IMR-90 (cell line): ENCODE results near the gene KLHDC7B. TPM values are rescaled to one million over a fixed set of nuclear protein-coding genes. Genes with fewer than 3 reads are reported as not detected.

Source experiments
- ATAC-seq: fragments of 200-7000 bp; cut with Tn5 transposase; 2 replicates; pipeline ENCODE4 v1.9.1; 2020; ENCODE audit warnings: low read depth, mild to moderate bottlenecking, moderate library complexity
- BruUV-seq: library from RNA; stranded (reverse); fragments of 400-500 nt; replicated peaks from 2 replicates; lab custom pipeline; 2021; lab: Mats Ljungman, UMichigan
- CTCF ChIA-PET: fragments of 300-600 bp; formaldehyde crosslinking; extraction: SDS; loops from one replicate; lab custom pipeline; 2021; ENCODE audit warnings: antibody characterized with exemption; lab: Yijun Ruan, JAX
- POLR2A ChIA-PET: fragments of 300-600 bp; sonication (Branson Sonifier 250); formaldehyde crosslinking; loops from one replicate; lab custom pipeline; 2022; ENCODE audit warnings: antibody characterized with exemption; ENCODE audit not compliant: unreplicated experiment; lab: Charles Lee
- DNase-seq: peaks from one replicate; pipeline ENCODE4 v3.0.0; 2013
- H2AFZ ChIP-seq: replicated peaks from 2 replicates; pipeline ENCODE3; 2013; ENCODE audit warnings: low read length, mild to moderate bottlenecking; ENCODE audit not compliant: poor library complexity
- H2AK5ac ChIP-seq: 2 replicates; pipeline ENCODE4 v1.6.1; 2013; ENCODE audit warnings: low read depth, low read length, inconsistent platforms
- H2AK9ac ChIP-seq: replicated peaks from 2 replicates; pipeline ENCODE3; 2013; ENCODE audit warnings: mild to moderate bottlenecking, low read depth, low read length, moderate library complexity; ENCODE audit not compliant: poor library complexity
- H2BK120ac ChIP-seq: 2 replicates; pipeline ENCODE4 v1.6.1; 2013; ENCODE audit warnings: low read depth, low read length, inconsistent platforms
- H2BK15ac ChIP-seq: 3 replicates; pipeline ENCODE4 v1.6.1; 2013; ENCODE audit warnings: low read depth, low read length, inconsistent platforms
- H2BK20ac ChIP-seq: 2 replicates; pipeline ENCODE4 v1.6.1; 2013; ENCODE audit warnings: low read depth, mild to moderate bottlenecking, inconsistent platforms, low read length, moderate library complexity
- H2BK5ac ChIP-seq: 2 replicates; pipeline ENCODE4 v1.6.1; 2013; ENCODE audit warnings: mild to moderate bottlenecking, low read depth, low read length, inconsistent platforms; ENCODE audit not compliant: poor library complexity, severe bottlenecking
- H3K14ac ChIP-seq: replicated peaks from 2 replicates; pipeline ENCODE4 v1.6.1; 2013; ENCODE audit warnings: low read depth, low read length, inconsistent platforms
- H3K18ac ChIP-seq: 2 replicates; pipeline ENCODE4 v1.6.1; 2013; ENCODE audit warnings: low read depth, low read length, control low read depth
- H3K23ac ChIP-seq: 2 replicates; pipeline ENCODE4 v1.6.1; 2013; ENCODE audit warnings: low read depth, low read length, inconsistent platforms
- H3K27ac ChIP-seq: 2 replicates; pipeline ENCODE4 v1.5.1; 2013; ENCODE audit warnings: mild to moderate bottlenecking, control low read depth, low read length; ENCODE audit not compliant: insufficient read depth
- H3K27me3 ChIP-seq: 2 replicates; pipeline ENCODE4 v1.6.1; 2013; ENCODE audit warnings: low read length; ENCODE audit not compliant: control insufficient read depth, insufficient read depth
- H3K36me3 ChIP-seq: 2 replicates; pipeline ENCODE4 v1.6.1; 2013; ENCODE audit warnings: low read length, mixed read lengths; ENCODE audit not compliant: control insufficient read depth, insufficient read depth
- H3K4ac ChIP-seq: 2 replicates; pipeline ENCODE4 v1.6.1; 2013; ENCODE audit warnings: low read depth, low read length, inconsistent platforms
- H3K4me1 ChIP-seq: 2 replicates; pipeline ENCODE4 v1.6.1; 2013; ENCODE audit warnings: low read length, mixed read lengths; ENCODE audit not compliant: control insufficient read depth, insufficient read depth
- H3K4me2 ChIP-seq: 2 replicates; pipeline ENCODE4 v1.6.1; 2013; ENCODE audit warnings: low read depth, mild to moderate bottlenecking, control low read depth, low read length, moderate library complexity
- H3K4me3 ChIP-seq: 2 replicates; pipeline ENCODE4 v1.5.1; 2013; ENCODE audit warnings: low read depth, mild to moderate bottlenecking, control low read depth, low read length, moderate library complexity; ENCODE audit not compliant: insufficient read depth
- H3K56ac ChIP-seq: 2 replicates; pipeline ENCODE4 v1.6.1; 2013; ENCODE audit warnings: low read length, inconsistent platforms; ENCODE audit not compliant: insufficient read depth; ENCODE audit errors: extremely low read depth
- H3K79me1 ChIP-seq, 2 experiments: 2 replicates each; pipeline ENCODE4 v1.6.1; 2013; ENCODE audit warnings: low read length in 2 of 2, inconsistent platforms in 1 of 2, low read depth in 1 of 2
- H3K9ac ChIP-seq: 2 replicates; pipeline ENCODE4 v1.6.1; 2013; ENCODE audit warnings: low read depth, low read length, control low read depth
- H3K9me1 ChIP-seq: 2 replicates; pipeline ENCODE4 v1.6.1; 2013; ENCODE audit warnings: low read length, inconsistent platforms; ENCODE audit not compliant: insufficient read depth
- H3K9me3 ChIP-seq: 2 replicates; pipeline ENCODE4 v1.6.1; 2013; ENCODE audit warnings: low read length; ENCODE audit not compliant: control insufficient read depth, insufficient read depth
- H4K20me1 ChIP-seq: 2 replicates; pipeline ENCODE4 v1.6.1; 2013; ENCODE audit warnings: low read length, inconsistent platforms; ENCODE audit not compliant: insufficient read depth
- H4K5ac ChIP-seq: 2 replicates; pipeline ENCODE4 v1.6.1; 2013; ENCODE audit warnings: mild to moderate bottlenecking, low read depth, low read length, control low read depth
- H4K8ac ChIP-seq, 2 experiments: 2 replicates each; pipeline ENCODE4 v1.6.1; 2013; ENCODE audit warnings: low read depth in 2 of 2, low read length in 2 of 2, control low read depth in 1 of 2, inconsistent platforms in 1 of 2
- H4K91ac ChIP-seq: 2 replicates; pipeline ENCODE4 v1.6.1; 2013; ENCODE audit warnings: low read depth, low read length, inconsistent platforms; ENCODE audit not compliant: insufficient read depth
- BHLHE40 ChIP-seq: fragments of 150-350 bp; IDR thresholded peaks from 2 replicates; pipeline ENCODE4 v1.6.1; 2016; ENCODE audit warnings: mild to moderate bottlenecking, low read depth, low read length
- CHD1 ChIP-seq: IDR thresholded peaks from 2 replicates; pipeline ENCODE4 v1.6.1; 2012; ENCODE audit warnings: low read depth, low read length, improper control_type of control experiment
- CTCF ChIP-seq: conservative IDR thresholded peaks from 2 replicates; pipeline ENCODE4 v1.5.1; 2012; ENCODE audit warnings: mild to moderate bottlenecking, low read depth, low read length, improper control_type of control experiment
- FOS ChIP-seq: fragments of 150-350 bp; IDR thresholded peaks from 2 replicates; pipeline ENCODE4 v1.6.1; 2016; ENCODE audit warnings: low read depth, low read length
- MAFK ChIP-seq: IDR thresholded peaks from 2 replicates; pipeline ENCODE4 v1.6.1; 2012; ENCODE audit warnings: low read depth, low read length, improper control_type of control experiment
- MXI1 ChIP-seq: IDR thresholded peaks from 2 replicates; pipeline ENCODE4 v1.6.1; 2012; ENCODE audit warnings: low read depth, mild to moderate bottlenecking, low read length, moderate library complexity, borderline replicate concordance
- RCOR1 ChIP-seq: IDR thresholded peaks from 2 replicates; pipeline ENCODE4 v1.6.1; 2012; ENCODE audit warnings: mild to moderate bottlenecking, low read length, improper control_type of control experiment; ENCODE audit not compliant: insufficient replicate concordance
- RFX5 ChIP-seq: IDR thresholded peaks from 2 replicates; pipeline ENCODE4 v1.8.0; 2012; ENCODE audit warnings: low read depth, mild to moderate bottlenecking, low read length, moderate library complexity
- SMC3 ChIP-seq: fragments of 150-350 bp; IDR thresholded peaks from 2 replicates; pipeline ENCODE4 v1.6.1; 2016; ENCODE audit warnings: low read depth, mild to moderate bottlenecking, antibody characterized with exemption, low read length, moderate library complexity
- USF2 ChIP-seq: fragments of 150-350 bp; IDR thresholded peaks from 2 replicates; pipeline ENCODE4 v1.6.1; 2017; ENCODE audit warnings: mild to moderate bottlenecking, antibody characterized with exemption, low read length, low read depth
- WGBS, 2 experiments: methylation state at CpG; one replicate each; pipeline versions ENCODE4 v1.1.5 to v1.1.7; 2013; ENCODE audit warnings: missing lambda C conversion rate in 2 of 2; ENCODE audit not compliant: insufficient read length in 1 of 2; ENCODE audit errors: extremely low coverage in 2 of 2; 5-methylcytosine and 5-hydroxymethylcytosine counted together
- dilution Hi-C: fragments of 300-500 bp; cut with HindIII; formaldehyde crosslinking; loops from one replicate; pipeline ENCODE4 v1.14.3; 2018; ENCODE audit warnings: low sequenced_read_pairs; ENCODE audit not compliant: unreplicated experiment
- in situ Hi-C: fragments of 300-500 bp; cut with MboI; formaldehyde crosslinking; loops from 3 replicates; pipeline ENCODE4 v1.14.3; 2019; ENCODE audit warnings: low sequenced_read_pairs, inconsistent platforms, mixed read lengths
- intact Hi-C: fragments of 100-400 bp; cut with micrococcal nuclease; formaldehyde crosslinking; loops from 2 replicates; pipeline ENCODE4 v1.10.0; 2022
- polyA plus RNA-seq, 3 experiments: library from polyadenylated mRNA; depleted of rRNA; stranded (reverse); fragments of >200 nt; gene quantifications; 2 replicates each; pipeline ENCODE4 v1.2.3, GENCODE V29; 2012; ENCODE audit warnings: low replicate concordance in 1 of 3
- total RNA-seq: library from RNA; depleted of rRNA; stranded (reverse); fragments of >200 nt; gene quantifications from 2 replicates; pipeline ENCODE4 v1.2.3, GENCODE V29; 2012

The KLHDC7B gene
- total and polyA plus RNA-seq, 2 of the 4 experiments (the other 2 are of a cell fraction) = 0.05 TPM; not detected in 1

- TF ChIP-seq CTCF = peak; percentile 63
These were observed 20.4 kb upstream of the KLHDC7B start, which contains the start of gene SCO2 (continued) for GRCh38 chr22:50525104-50525857.

GRCh38 chr22:50525858-50526107 is 19.9 kb upstream of the KLHDC7B start:
- Histone ChIP-seq H2AK9ac (peak overlapping the region; percentile 99), H3K9me3 (no peaks in the 10 kb centered on the region), H3K23ac (no peak overlapping the region), H2BK5ac (peak overlapping the region; percentile 85), H3K27me3 (no peaks in the 10 kb centered on the region), H3K9me1 (peaks cover 12% of the 10 kb centered on the region), H2AK5ac (0 out of 2 replicates have a peak overlapping the region, but pooled peaks have one; percentile 35), H3K4me3 (peak overlapping the region; percentile 84), H3K14ac (0 out of 2 replicates have a peak overlapping the region, but pooled peaks have one; percentile 92), H2BK120ac (no peak overlapping the region), H2BK20ac (no peak overlapping the region), H3K9ac (peak overlapping the region; percentile 89), H4K20me1 (peaks cover 19% of the 10 kb centered on the region), H4K91ac (peak overlapping the region; percentile 56; the same call in 1 of the 2 replicates), H3K56ac (no peak overlapping the region), H2BK15ac (no peak overlapping the region), H3K79me1 (peaks cover 11 to 46% of the 10 kb centered on the region in 2 experiments), H3K4me2 (peak overlapping the region; percentile 77), H3K4me1 (peaks cover 13% of the 10 kb centered on the region), H3K18ac (no peak overlapping the region), H3K36me3 (peaks cover 24% of the 10 kb centered on the region), H4K5ac (peak overlapping the region; percentile 66; the same call in 1 of the 2 replicates), H3K27ac (peak overlapping the region; percentile 96), H3K4ac (peak overlapping the region; percentile 94), H4K8ac (peak overlapping the region; percentile 82 to 91; a peak in 2 of 4 replicates), H2AFZ (peak overlapping the region; percentile 96)
- POLR2A ChIA-PET = interaction anchor here (0.6 to 0.7 kb wide), 3 partner anchors 18 to 53 kb away, joined by 3 to 4 read pairs (median 3); partner anchors contain the start of genes LMF2, NCAPH2 and SYCE3
- BruUV-seq = no TSS peak
- intact Hi-C loops (loop anchor here (5.0 kb wide), 1 partner anchor 57 kb away; the partner anchor contains the start of gene CHKB), dilution Hi-C loops (no loop called here), in situ Hi-C loops (loop anchor here (5.0 kb wide), 1 partner anchor 52 kb away; the partner anchor contains the start of gene CPT1B)
- CTCF ChIA-PET = interaction anchor here (0.5 to 1.6 kb wide), 11 partner anchors 16 to 231 kb away, joined by 3 to 8 read pairs (median 4); partner anchors contain the start of genes CHKB, LMF2, NCAPH2 and SYCE3
- DNase-seq = no peak
- ATAC-seq = no peak
- 0% methylated on average over 10 of the region's 33 CpGs; no CpG with 5 or more reads in 1 of the 2 experiments for WGBS, 2 experiments
- TF ChIP-seq CTCF (no peak), CHD1 (no peak), BHLHE40 (no peak), RCOR1 (no peak), RFX5 (no peak), SMC3 (no peak), USF2 (no peak), MXI1 (no peak), FOS (no peak), MAFK (no peak)
